Measurements from ENCODE around the gene RPL5. TPM values are rescaled to one million over a fixed set of nuclear protein-coding genes. Genes with fewer than 3 reads are reported as not detected.
A peak's percentile ranks its signal among the peaks of the same experiment; 100 is the strongest.

Gene RPL5
- total and polyA plus RNA-seq, 9 of the 15 experiments (the other 6 are each of a cell fraction or from before 2014, with no cell fraction given), result 1,467 to 4,252 (median 2,454) TPM

GRCh38 chr1:92831762-92832536 is at the start of gene RPL5 (continued):
- TF ChIP-seq REST (IDR thresholded peaks at IDR 0.05; ENCODE audit: borderline replicate concordance) (peak; percentile 13; the same call in 1 of the 2 replicates), REST (CRISPR knock-in tag; IDR thresholded peaks at IDR 0.05; ENCODE audit: low read depth) (peak; percentile 62; the same call in 1 of the 2 replicates), MITF (IDR thresholded peaks at IDR 0.05) (no peak), PRDM10 (IDR thresholded peaks at IDR 0.05; ENCODE audit: partially characterized antibody) (no peak), ZNF778 (CRISPR knock-in tag; IDR thresholded peaks at IDR 0.05) (no peak), E2F4 (CRISPR knock-in tag; IDR thresholded peaks at IDR 0.05; ENCODE audit: low read depth) (peak; percentile 85; the same call in 1 of the 2 replicates), MBD2 (IDR thresholded peaks at IDR 0.05; ENCODE audit: borderline replicate concordance, low read depth) (peak; percentile 83), L3MBTL2 (IDR thresholded peaks at IDR 0.05) (peak; percentile 89), ZBTB33 (CRISPR knock-in tag; IDR thresholded peaks at IDR 0.05) (peak; percentile 83), ZNF140 (CRISPR knock-in tag; IDR thresholded peaks at IDR 0.05) (no peak)

All from K562 (cell line).